Effector memory CD8-positive, alpha-beta T cell (primary cell): ENCODE results near the gene CRAT.
A peak's percentile ranks its signal among the peaks of the same experiment; 100 is the strongest.

Source experiments
- ATAC-seq: fragments of 150-1000 bp; cut with Tn5 transposase; replicated peaks from 2 replicates; pipeline ENCODE4 v1.10.0; 2021; ENCODE audit warnings: mild to moderate bottlenecking, moderate library complexity
- DNase-seq, 3 experiments: peaks; one replicate each; pipeline ENCODE4 v3.0.0; 2021
- H3K27ac Mint-ChIP-seq, 2 donors: one replicate each; pipeline ENCODE4 v1.8.0; 2022; ENCODE audit warnings: mild to moderate bottlenecking in 2 of 2, mixed read lengths in 2 of 2, moderate library complexity in 2 of 2
- H3K27me3 Mint-ChIP-seq, 2 donors: one replicate each; pipeline ENCODE4 v1.8.0; 2022; ENCODE audit warnings: mixed read lengths in 2 of 2
- H3K36me3 Mint-ChIP-seq: one replicate; pipeline ENCODE4 v1.8.0; 2022; ENCODE audit warnings: mild to moderate bottlenecking, moderate library complexity, mixed read lengths; ENCODE audit not compliant: insufficient read depth
- H3K4me1 Mint-ChIP-seq, 2 donors: one replicate each; pipeline ENCODE4 v1.8.0; 2022; ENCODE audit warnings: low read depth in 2 of 2, mixed read lengths in 2 of 2
- H3K4me3 Mint-ChIP-seq, 2 donors: one replicate each; pipeline ENCODE4 v1.8.0; 2022; ENCODE audit warnings: mild to moderate bottlenecking in 2 of 2, mixed read lengths in 2 of 2, moderate library complexity in 2 of 2
- H3K9me3 Mint-ChIP-seq, 2 donors: one replicate each; pipeline ENCODE4 v1.8.0; 2022; ENCODE audit warnings: mixed read lengths in 2 of 2
- total RNA-seq, 9 experiments: gene quantifications; one replicate each; lab custom pipeline; 2026; lab: John Stamatoyannopoulos, UW

CRAT gene
- 5.1 to 23.4 (median 9.7) reads per million in 9 experiments for total RNA-seq

DNA sequence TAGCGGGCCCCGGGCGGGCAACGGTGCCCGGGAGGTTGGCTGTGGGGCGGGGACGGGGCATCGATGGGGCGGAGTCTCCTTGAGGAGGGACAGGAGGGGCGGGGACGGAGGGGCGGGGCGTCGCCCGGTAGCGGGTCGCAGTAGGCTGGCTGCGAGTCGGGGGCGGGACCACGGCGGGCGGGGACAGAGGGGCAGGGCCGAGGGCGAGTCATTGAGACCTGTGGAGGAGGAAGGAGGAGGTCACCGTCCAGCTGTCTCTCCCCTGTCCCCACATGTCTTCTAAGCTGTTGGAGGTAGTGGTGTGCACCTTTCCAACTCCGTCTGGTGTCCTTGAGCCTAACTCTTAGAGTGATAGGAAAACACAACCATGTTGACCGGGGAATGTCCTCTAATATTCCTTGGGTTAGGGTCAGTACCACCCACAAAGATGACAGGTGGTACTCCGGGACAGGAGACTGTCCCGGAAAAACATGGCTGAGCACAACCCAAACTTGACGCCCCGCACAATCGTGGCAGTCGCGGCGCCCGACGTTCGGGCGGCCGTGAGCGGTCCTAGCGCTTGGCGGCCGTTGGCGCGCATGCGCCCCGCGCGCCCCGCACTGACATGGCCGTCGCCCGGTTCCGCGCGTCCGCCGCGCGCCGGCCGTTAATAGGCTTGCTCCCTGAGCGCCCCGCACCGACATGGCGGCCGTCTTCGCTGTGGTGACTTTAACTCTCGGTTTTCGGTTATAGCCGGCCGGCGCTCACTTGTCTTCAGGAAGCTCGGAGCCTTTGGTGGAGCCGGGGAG lies at the start of gene CRAT, which contains the start of gene PTPA:
TSS of gene CRAT (minus strand) at position 54 of the 788 bp plus-strand sequence. CDS start 284 bp downstream, outside the sequence.
TSS of gene PTPA (plus strand) at position 676 of the 788 bp plus-strand sequence. CDS start 186 bp downstream, outside the sequence.
- Mint-ChIP-seq H3K4me1 (peaks cover 7 to 20% of the 10 kb centered on the region in 2 donors), H3K27me3 (no peaks in the 10 kb centered on the region), H3K27ac (peak within 1 kb of the TSS; percentile 86 to 92), H3K36me3 (peaks cover 9% of the 10 kb centered on the region), H3K4me3 (peak within 1 kb of the TSS; percentile 88 to 90), H3K9me3 (no peaks in the 10 kb centered on the region)
- ATAC-seq, result peak; percentile 84
- peak; percentile 90 to 93 (median 90) for DNase-seq

GRCh38 chr9:129156163-129156562 lies 45.6 kb upstream of the CRAT start:
- Mint-ChIP-seq H3K36me3 (no peaks in the 10 kb centered on the region), H3K4me3 (no peak overlapping the region), H3K9me3 (no peaks in the 10 kb centered on the region), H3K27me3 (no peaks in the 10 kb centered on the region), H3K4me1 (no peaks in the 10 kb centered on the region), H3K27ac (no peak overlapping the region)
- ATAC-seq (no peak), DNase-seq (no peak)

DNA sequence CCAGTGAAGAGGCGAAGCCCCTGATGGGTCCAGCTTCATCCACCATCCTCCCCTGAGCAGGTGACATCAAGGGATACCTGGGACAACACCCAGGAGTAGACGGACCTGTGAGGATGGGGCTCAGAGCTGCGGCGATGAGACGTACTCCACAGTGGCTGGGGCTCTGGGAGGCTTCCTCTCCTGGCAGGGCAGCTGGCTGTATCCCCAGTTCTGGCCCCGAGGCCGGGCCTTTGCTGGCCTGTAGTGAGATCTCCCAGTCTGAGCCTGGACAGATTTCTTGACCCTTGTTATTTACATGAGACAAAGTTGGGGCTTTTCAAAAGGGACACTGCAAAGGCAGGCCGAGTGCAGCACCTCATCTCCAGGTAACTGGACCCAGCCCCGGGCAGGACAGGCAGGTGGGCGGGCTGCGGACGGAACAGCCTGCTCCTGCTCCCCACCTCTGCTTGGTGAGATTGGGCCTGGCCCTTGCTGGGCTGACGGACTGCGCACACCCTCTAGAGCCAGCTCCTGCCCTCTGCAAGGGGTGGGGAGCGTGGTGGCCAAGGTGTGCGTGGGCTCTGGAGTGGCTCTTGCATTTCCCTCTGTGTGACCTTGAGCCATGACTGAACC lies 44.4 kb upstream of the CRAT start:
- Mint-ChIP-seq H3K27me3 (no peaks in the 10 kb centered on the region), H3K4me3 (no peak overlapping the region), H3K27ac (no peak overlapping the region), H3K36me3 (no peaks in the 10 kb centered on the region), H3K4me1 (peaks cover 0 to 7% of the 10 kb centered on the region in 2 donors), H3K9me3 (no peaks in the 10 kb centered on the region)
- DNase-seq (no peak), ATAC-seq (no peak)

- H3K4me1 Mint-ChIP-seq, result peaks cover 3 to 13% of the 10 kb centered on the region in 2 donors
- peaks cover 3% of the 10 kb centered on the region for H3K36me3 Mint-ChIP-seq
- H3K27me3 Mint-ChIP-seq, result no peaks in the 10 kb centered on the region
- ATAC-seq (no peak), DNase-seq (no peak)
- H3K9me3 Mint-ChIP-seq, result no peaks in the 10 kb centered on the region
- H3K27ac Mint-ChIP-seq, result peak overlapping the region in 1 of 2 donors; percentile 18
- no peak overlapping the region for H3K4me3 Mint-ChIP-seq
Observed at GRCh38 chr9:129151469-129151868, 40.9 kb upstream of the CRAT start.

DNA sequence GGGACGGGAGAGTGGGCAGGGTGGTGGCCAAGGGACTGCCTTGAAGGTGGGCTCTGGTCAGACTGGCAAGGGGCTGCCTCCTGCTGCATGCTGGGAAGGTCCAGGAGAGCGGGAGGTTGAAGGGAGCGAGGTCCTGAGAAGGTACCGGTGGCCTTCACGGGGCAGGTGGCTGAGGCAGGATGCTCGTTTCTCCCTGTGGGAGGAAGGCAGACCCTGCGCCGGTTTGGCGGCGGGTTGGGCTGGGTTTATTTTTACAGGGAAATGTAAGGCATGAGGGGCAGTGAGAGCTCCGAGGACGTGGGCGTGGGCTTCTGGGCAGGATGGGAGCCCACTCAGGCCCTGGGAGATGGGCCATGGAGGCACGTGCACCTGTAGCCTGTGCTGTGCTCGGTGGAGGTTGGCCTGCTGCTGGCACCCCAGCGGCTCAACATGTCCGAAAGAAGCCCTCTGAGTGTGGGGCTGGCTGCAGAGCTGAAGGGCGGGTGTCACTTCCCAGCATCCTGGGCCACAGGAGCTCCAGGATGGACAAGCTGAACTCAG lies 40.1 kb upstream of the CRAT start:
- H3K36me3 Mint-ChIP-seq, result peaks cover 3% of the 10 kb centered on the region
- no peaks in the 10 kb centered on the region for H3K9me3 Mint-ChIP-seq
- H3K27ac Mint-ChIP-seq, result peak overlapping the region in 1 of 2 donors; percentile 84
- DNase-seq (no peak), ATAC-seq (no peak)
- no peak overlapping the region for H3K4me3 Mint-ChIP-seq
- no peaks in the 10 kb centered on the region for H3K27me3 Mint-ChIP-seq
- peaks cover 3 to 13% of the 10 kb centered on the region in 2 donors for H3K4me1 Mint-ChIP-seq

DNA sequence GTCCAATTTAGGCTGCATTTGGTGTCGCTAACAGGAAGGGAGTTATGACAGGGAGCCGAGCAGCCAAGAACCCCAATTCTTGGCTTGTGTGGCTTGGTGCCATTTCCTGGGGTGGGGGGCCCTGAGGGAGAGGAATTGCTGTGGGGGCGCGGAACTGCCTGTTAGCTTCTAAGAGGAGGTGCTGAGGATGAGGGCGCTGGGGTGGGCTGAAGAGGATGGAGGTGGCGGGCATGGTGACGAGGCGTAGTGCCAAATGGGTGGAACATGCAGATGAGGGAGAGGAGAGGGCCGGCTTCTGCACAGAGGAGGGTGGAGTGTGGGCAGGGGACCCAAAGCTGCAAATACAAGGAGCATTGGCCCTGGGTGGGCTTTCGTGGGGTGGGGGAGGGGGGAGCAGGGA lies 39.5 kb upstream of the CRAT start:
- DNase-seq, result no peak
- Mint-ChIP-seq H3K27ac (peak overlapping the region; percentile 84), H3K27me3 (no peaks in the 10 kb centered on the region), H3K4me1 (peaks cover 3 to 13% of the 10 kb centered on the region in 2 donors), H3K4me3 (no peak overlapping the region), H3K36me3 (peaks cover 4% of the 10 kb centered on the region), H3K9me3 (no peaks in the 10 kb centered on the region)
- no peak for ATAC-seq

GRCh38 chr9:129149442-129149841 lies 38.8 kb upstream of the CRAT start:
- Mint-ChIP-seq H3K27me3 (no peaks in the 10 kb centered on the region), H3K27ac (peak overlapping the region; percentile 84), H3K36me3 (peaks cover 7% of the 10 kb centered on the region), H3K9me3 (no peaks in the 10 kb centered on the region), H3K4me3 (no peak overlapping the region), H3K4me1 (peaks cover 3 to 13% of the 10 kb centered on the region in 2 donors)
- DNase-seq (no peak), ATAC-seq (no peak)

- no peak overlapping the region for H3K4me3 Mint-ChIP-seq
- H3K4me1 Mint-ChIP-seq, result peaks cover 3 to 13% of the 10 kb centered on the region in 2 donors
- ATAC-seq (no peak), DNase-seq (no peak)
- peak overlapping the region in 1 of 2 donors; percentile 84 for H3K27ac Mint-ChIP-seq
- H3K36me3 Mint-ChIP-seq, result peaks cover 7% of the 10 kb centered on the region
- H3K9me3 Mint-ChIP-seq, result no peaks in the 10 kb centered on the region
- H3K27me3 Mint-ChIP-seq, result no peaks in the 10 kb centered on the region
Observed at GRCh38 chr9:129148463-129149204, 38.0 kb upstream of the CRAT start.

GRCh38 chr9:129146441-129146941 lies 35.9 kb upstream of the CRAT start:
- ATAC-seq (no peak), DNase-seq (no peak)
- Mint-ChIP-seq H3K9me3 (no peaks in the 10 kb centered on the region), H3K27ac (peak overlapping the region in 1 of 2 donors; percentile 44), H3K4me3 (no peak overlapping the region), H3K4me1 (peaks cover 7 to 20% of the 10 kb centered on the region in 2 donors), H3K36me3 (peaks cover 14% of the 10 kb centered on the region), H3K27me3 (no peaks in the 10 kb centered on the region)

GRCh38 chr9:129145841-129146292 lies 35.3 kb upstream of the CRAT start:
- H3K36me3 Mint-ChIP-seq, result peaks cover 14% of the 10 kb centered on the region
- no peak overlapping the region for H3K4me3 Mint-ChIP-seq
- no peak overlapping the region for H3K27ac Mint-ChIP-seq
- no peak for ATAC-seq
- H3K27me3 Mint-ChIP-seq, result no peaks in the 10 kb centered on the region
- no peaks in the 10 kb centered on the region for H3K9me3 Mint-ChIP-seq
- no peak for DNase-seq
- H3K4me1 Mint-ChIP-seq, result peaks cover 10 to 20% of the 10 kb centered on the region in 2 donors

- Mint-ChIP-seq H3K4me1 (peaks cover 14 to 18% of the 10 kb centered on the region in 2 donors), H3K27ac (no peak overlapping the region), H3K27me3 (no peaks in the 10 kb centered on the region), H3K36me3 (peaks cover 14% of the 10 kb centered on the region), H3K9me3 (no peaks in the 10 kb centered on the region), H3K4me3 (no peak overlapping the region)
- no peak for ATAC-seq
- DNase-seq, result no peak
Observed at GRCh38 chr9:129145316-129145715, 34.7 kb upstream of the CRAT start.

DNA sequence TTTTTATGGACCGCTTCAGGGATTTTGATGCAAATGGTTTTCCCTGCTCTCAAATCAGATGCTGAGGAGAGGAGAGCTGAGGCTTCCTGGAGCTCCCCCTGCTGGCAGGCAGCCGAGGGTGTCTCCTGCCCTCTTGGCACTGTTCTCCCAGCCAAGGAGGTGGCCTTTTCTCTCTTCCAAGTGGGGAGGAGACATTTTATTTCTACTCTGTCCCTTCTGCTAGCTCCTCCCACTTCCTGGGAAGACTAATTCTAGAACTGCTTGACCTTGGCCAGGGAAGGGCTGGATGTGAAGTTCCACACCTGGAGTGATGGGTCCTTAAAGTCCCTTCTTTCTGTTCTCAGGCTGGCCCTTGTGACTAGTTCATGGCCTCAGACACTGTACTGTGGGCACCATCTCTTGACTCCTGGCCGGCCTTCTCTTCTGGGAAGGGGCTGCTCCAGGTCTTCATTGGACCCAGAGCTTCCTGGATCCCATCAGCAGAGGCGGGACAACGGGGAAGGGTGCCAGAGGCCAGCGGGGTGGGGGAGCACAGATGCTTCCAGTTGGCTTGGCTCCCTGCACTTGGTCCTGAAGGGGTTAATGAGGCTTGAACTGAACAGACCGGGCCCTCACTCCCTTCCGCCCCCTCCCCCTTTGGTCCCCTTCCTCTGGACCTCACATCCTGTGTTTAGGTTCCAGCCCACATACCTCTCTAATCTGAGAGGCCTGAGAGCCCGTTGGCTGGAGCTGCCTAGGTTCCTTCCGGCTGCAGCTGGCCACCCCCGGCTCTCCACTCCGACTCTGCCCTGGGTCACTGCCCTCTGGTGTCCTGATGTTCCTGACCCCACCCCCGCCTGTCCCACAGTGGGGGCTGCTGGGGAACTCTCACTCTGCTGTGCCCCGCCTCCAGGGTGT lies 32.7 kb upstream of the CRAT start:
- peaks cover 10% of the 10 kb centered on the region for H3K36me3 Mint-ChIP-seq
- H3K9me3 Mint-ChIP-seq, result no peaks in the 10 kb centered on the region
- H3K4me3 Mint-ChIP-seq, result peak overlapping the region; percentile 17 to 27
- ATAC-seq (peak; percentile 20), DNase-seq (peak; percentile 67 to 72 (median 68))
- H3K4me1 Mint-ChIP-seq, result peaks cover 21 to 23% of the 10 kb centered on the region in 2 donors
- H3K27ac Mint-ChIP-seq, result peak overlapping the region in 1 of 2 donors; percentile 80
- H3K27me3 Mint-ChIP-seq, result no peaks in the 10 kb centered on the region
